WTC11 (cell line): ENCODE data around the gene MAGI2.

Experiments used
- CTCF ChIP-seq: fragments of 200-600 bp; IDR thresholded peaks from 2 replicates; pipeline ENCODE4 v1.8.0; 2022; ENCODE audit warnings: antibody characterized with exemption
- HMGA2 ChIP-seq: fragments of 250-450 bp; sonication (Bioruptor Pico); IDR thresholded peaks from 2 replicates; pipeline ENCODE4 v1.4.0; 2021; ENCODE audit warnings: mild to moderate bottlenecking, moderate library complexity
- HMGXB4 ChIP-seq: sonication (generic); formaldehyde crosslinking; IDR thresholded peaks from 2 replicates; pipeline ENCODE4 v1.8.1; 2023; ENCODE audit warnings: mild to moderate bottlenecking, moderate library complexity, missing genetic modification reagents
- MAX ChIP-seq: sonication (generic); formaldehyde crosslinking; IDR thresholded peaks from 2 replicates; pipeline ENCODE4 v1.8.0; 2022; ENCODE audit warnings: mild to moderate bottlenecking, missing genetic modification reagents
- ZNF219 ChIP-seq: sonication (generic); formaldehyde crosslinking; IDR thresholded peaks from 2 replicates; pipeline ENCODE4 v1.8.0; 2023; ENCODE audit warnings: missing genetic modification reagents, mild to moderate bottlenecking, borderline replicate concordance

- TF ChIP-seq CTCF (no peak), HMGA2 (CRISPR knock-in tag) (no peak), ZNF219 (CRISPR knock-in tag) (no peak), MAX (CRISPR knock-in tag) (no peak), HMGXB4 (CRISPR knock-in tag) (no peak)
These were observed 443.8 kb downstream of the MAGI2 start for GRCh38 chr7:79009647-79010046.
